ENCODE results near the gene ERICH3.

DNA sequence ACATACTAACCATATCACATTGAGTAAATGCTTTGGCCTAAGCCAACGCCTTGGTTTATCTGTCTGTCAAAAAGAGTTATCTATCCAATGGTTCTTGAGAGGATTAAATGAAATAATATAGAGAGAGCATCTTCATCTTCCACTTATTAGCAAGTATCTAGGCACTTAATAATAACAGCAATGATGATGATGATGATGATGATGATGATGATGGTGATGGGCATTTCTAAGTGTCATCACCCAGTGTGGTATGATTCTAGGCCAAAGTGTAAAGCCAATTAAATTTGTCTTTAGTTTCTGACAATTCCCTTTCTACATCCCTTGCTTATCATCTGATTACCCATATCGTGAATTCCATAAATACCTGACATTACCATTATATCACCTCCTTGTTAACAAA is 95.5 kb downstream of the ERICH3 start:
- TF ChIP-seq CTCF (IDR thresholded peaks at IDR 0.05; ENCODE audit: poor library complexity) (no peak), EZH2phosphoT487 (IDR thresholded peaks at IDR 0.05; ENCODE audit: low read depth, severe bottlenecking, unreplicated experiment) (no peak), EZH2 (IDR thresholded peaks at IDR 0.05; ENCODE audit: borderline replicate concordance) (no peak)
